GM23248 (cell line): ENCODE data around the gene QKI. TPM values are rescaled to one million over a fixed set of nuclear protein-coding genes. Genes with fewer than 3 reads are reported as not detected.

ENCODE experiments used
- DNase-seq: peaks from one replicate; pipeline ENCODE4 v3.0.0-alpha.2; 2015
- H2AFZ ChIP-seq: fragments of 200-600 bp; sonication (generic); 2 replicates; pipeline ENCODE4 v1.6.1; 2016; ENCODE audit warnings: antibody characterized with exemption
- H3F3A ChIP-seq: fragments of 200-600 bp; sonication (generic); 2 replicates; pipeline ENCODE4 v1.6.1; 2016; ENCODE audit warnings: mild to moderate bottlenecking, antibody characterized with exemption, mixed run types; ENCODE audit not compliant: insufficient read depth
- H3K27ac ChIP-seq: fragments of 200-600 bp; sonication (generic); 2 replicates; pipeline ENCODE4 v1.5.1; 2016; ENCODE audit warnings: mild to moderate bottlenecking
- H3K27me3 ChIP-seq: fragments of 200-600 bp; sonication (generic); replicated peaks from 2 replicates; pipeline ENCODE4 v1.6.1; 2016; ENCODE audit warnings: mild to moderate bottlenecking; ENCODE audit not compliant: insufficient read depth
- H3K36me3 ChIP-seq: fragments of 200-600 bp; sonication (generic); 2 replicates; pipeline ENCODE4 v1.6.1; 2016; ENCODE audit warnings: low read depth, mild to moderate bottlenecking
- H3K4me1 ChIP-seq: fragments of 200-600 bp; sonication (generic); 2 replicates; pipeline ENCODE4 v1.6.1; 2016; ENCODE audit warnings: mild to moderate bottlenecking; ENCODE audit not compliant: insufficient read depth
- H3K4me2 ChIP-seq: fragments of 200-600 bp; sonication (generic); one replicate; pipeline ENCODE4 v1.6.1; 2016; ENCODE audit warnings: mild to moderate bottlenecking; ENCODE audit not compliant: unreplicated experiment
- H3K4me3 ChIP-seq: fragments of 200-600 bp; sonication (generic); 2 replicates; pipeline ENCODE4 v1.5.1; 2016; ENCODE audit warnings: mild to moderate bottlenecking
- H3K79me2 ChIP-seq: fragments of 200-600 bp; sonication (generic); 2 replicates; pipeline ENCODE4 v1.6.1; 2016; ENCODE audit warnings: mild to moderate bottlenecking; ENCODE audit not compliant: insufficient read depth
- H3K9ac ChIP-seq: fragments of 200-600 bp; sonication (generic); 2 replicates; pipeline ENCODE4 v1.6.1; 2016; ENCODE audit warnings: mild to moderate bottlenecking
- H3K9me2 ChIP-seq: fragments of 200-600 bp; sonication (generic); 2 replicates; pipeline ENCODE4 v1.6.1; 2016; ENCODE audit warnings: mixed run types, mild to moderate bottlenecking, moderate library complexity; ENCODE audit not compliant: insufficient read depth
- H3K9me3 ChIP-seq: fragments of 200-600 bp; sonication (generic); one replicate; pipeline ENCODE4 v1.6.1; 2017; ENCODE audit warnings: low read depth
- H4K20me1 ChIP-seq: fragments of 200-600 bp; sonication (generic); 2 replicates; pipeline ENCODE4 v1.6.0; 2016; ENCODE audit not compliant: insufficient read depth
- EZH2 ChIP-seq: fragments of 200-600 bp; sonication (generic); IDR thresholded peaks from 2 replicates; pipeline ENCODE4 v1.6.1; 2018; ENCODE audit warnings: antibody characterized with exemption, mild to moderate bottlenecking; ENCODE audit not compliant: insufficient read depth, poor library complexity, severe bottlenecking
- EZH2phosphoT487 ChIP-seq: fragments of 200-600 bp; sonication (generic); IDR thresholded peaks from 2 replicates; pipeline ENCODE4 v1.6.1; 2018; ENCODE audit warnings: antibody characterized with exemption, moderate library complexity, mild to moderate bottlenecking, low read depth; ENCODE audit not compliant: insufficient read depth
- WGBS, 2 experiments: methylation state at CpG; one replicate each; pipeline ENCODE4 v1.1.6; 2015 to 2017; ENCODE audit warnings: low lambda C conversion rate in 2 of 2, low coverage in 1 of 2; ENCODE audit errors: missing lambda C conversion rate in 2 of 2; 5-methylcytosine and 5-hydroxymethylcytosine counted together
- in situ Hi-C: fragments of 300-500 bp; cut with MboI; formaldehyde crosslinking; loops from 2 replicates; pipeline ENCODE4 v1.15.0; 2020
- polyA plus RNA-seq: library from polyadenylated mRNA; unstranded; fragments of >200 nt; fragmentation: Nextera tagmentation; extraction: Ambion mirVana; gene quantifications from 2 replicates; pipeline ENCODE4 v1.2.1, GENCODE V29; 2016
- total RNA-seq: library from RNA; depleted of rRNA; stranded (reverse); fragments of >200 nt; shearing (Covaris generic); gene quantifications from 2 replicates; pipeline ENCODE4 v1.2.3, GENCODE V29; 2014

QKI gene
- total and polyA plus RNA-seq, 2 experiments from 2014 or later: 13.6 to 145 TPM

GRCh38 chr6:163369628-163370365 lies 44.7 kb upstream of the QKI start:
- Histone ChIP-seq H3K4me2 (no peak overlapping the region), H2AFZ (no peak overlapping the region), H3F3A (no peaks in the 10 kb centered on the region), H4K20me1 (no peaks in the 10 kb centered on the region), H3K4me1 (no peaks in the 10 kb centered on the region), H3K9ac (no peak overlapping the region), H3K9me3 (no peaks in the 10 kb centered on the region), H3K4me3 (no peak overlapping the region), H3K27me3 (no peaks in the 10 kb centered on the region), H3K27ac (no peak overlapping the region), H3K36me3 (no peaks in the 10 kb centered on the region), H3K79me2 (no peaks in the 10 kb centered on the region), H3K9me2 (no peaks in the 10 kb centered on the region)
- in situ Hi-C loops: no loop called here
- DNase-seq: no peak
- TF ChIP-seq EZH2 (no peak), EZH2phosphoT487 (no peak)
- 77 to 78% methylated on average over 13 to 15 of the region's 15 CpGs for WGBS, 2 experiments

- H3F3A ChIP-seq: no peaks in the 10 kb centered on the region
- no peak overlapping the region for H3K4me2 ChIP-seq
- WGBS, 2 experiments: 29 to 30% methylated on average over 5 of the region's 5 CpGs
- no peaks in the 10 kb centered on the region for H3K27me3 ChIP-seq
- no peaks in the 10 kb centered on the region for H3K36me3 ChIP-seq
- no peaks in the 10 kb centered on the region for H3K9me2 ChIP-seq
- no peak overlapping the region for H3K4me3 ChIP-seq
- no peaks in the 10 kb centered on the region for H3K9me3 ChIP-seq
- no peaks in the 10 kb centered on the region for H3K4me1 ChIP-seq
- no peak for DNase-seq
- no peaks in the 10 kb centered on the region for H3K79me2 ChIP-seq
- H3K27ac ChIP-seq: no peak overlapping the region
- no peak overlapping the region for H2AFZ ChIP-seq
- in situ Hi-C loops: no loop called here
- no peak for TF ChIP-seq EZH2
- no peak for TF ChIP-seq EZH2phosphoT487
- H4K20me1 ChIP-seq: no peaks in the 10 kb centered on the region
- H3K9ac ChIP-seq: no peak overlapping the region
Observed at GRCh38 chr6:163370464-163371117, 43.9 kb upstream of the QKI start.

GRCh38 chr6:163371129-163371528 lies 43.4 kb upstream of the QKI start:
- Histone ChIP-seq H3K9me2 (no peaks in the 10 kb centered on the region), H3K27ac (no peak overlapping the region), H3K79me2 (no peaks in the 10 kb centered on the region), H3K9ac (no peak overlapping the region), H2AFZ (no peak overlapping the region), H4K20me1 (no peaks in the 10 kb centered on the region), H3K4me1 (no peaks in the 10 kb centered on the region), H3K36me3 (no peaks in the 10 kb centered on the region), H3K4me2 (no peak overlapping the region), H3K4me3 (no peak overlapping the region), H3F3A (no peaks in the 10 kb centered on the region), H3K27me3 (no peaks in the 10 kb centered on the region), H3K9me3 (no peaks in the 10 kb centered on the region)
- 48 to 50% methylated on average over 2 of the region's 2 CpGs for WGBS, 2 experiments
- in situ Hi-C loops: no loop called here
- DNase-seq: no peak
- no peak for TF ChIP-seq EZH2phosphoT487
- TF ChIP-seq EZH2: no peak

GRCh38 chr6:163373240-163373639 lies 41.3 kb upstream of the QKI start:
- Histone ChIP-seq H4K20me1 (no peaks in the 10 kb centered on the region), H3K9ac (no peak overlapping the region), H3K36me3 (no peaks in the 10 kb centered on the region), H3K9me3 (no peaks in the 10 kb centered on the region), H3F3A (no peaks in the 10 kb centered on the region), H2AFZ (no peak overlapping the region), H3K9me2 (no peaks in the 10 kb centered on the region), H3K4me3 (no peak overlapping the region), H3K4me2 (no peak overlapping the region), H3K27ac (no peak overlapping the region), H3K79me2 (no peaks in the 10 kb centered on the region), H3K4me1 (no peaks in the 10 kb centered on the region), H3K27me3 (no peaks in the 10 kb centered on the region)
- TF ChIP-seq EZH2 (no peak), EZH2phosphoT487 (no peak)
- 88 to 93% methylated on average over 9 of the region's 9 CpGs for WGBS, 2 experiments
- in situ Hi-C loops: no loop called here
- no peak for DNase-seq
